Left colon (tissue), 2 donors: ENCODE measurements around the gene SFXN5. TPM values are rescaled to one million over a fixed set of nuclear protein-coding genes. Genes with fewer than 3 reads are reported as not detected.

Experiments used
- ATAC-seq: fragments of 200-7000 bp; cut with Tn5 transposase; one replicate; pipeline ENCODE4 v1.9.1; 2020; ENCODE audit warnings: mild to moderate bottlenecking, moderate library complexity
- DNase-seq, 2 donors: peaks; one replicate each; pipeline ENCODE4 v3.0.0-alpha.2; 2020
- intact Hi-C, 2 donors: fragments of 100-400 bp; cut with DNase I in 1 of 2; cut with micrococcal nuclease in 1 of 2; formaldehyde crosslinking; loops; one replicate each; pipeline versions ENCODE4 v1.11.2 to v1.14.0; 2022; cut with DNase I, micrococcal nuclease
- total RNA-seq, 2 donors: library from RNA; stranded (reverse); fragmentation: NEBNext Ultra II Directional; extraction: Animal tissue kit (Norgen Biotek cat#: 25700); gene quantifications; one replicate each; pipeline ENCODE4 v1.2.1, GENCODE V29; 2021
- donor health status: DM: no; HTN: no; CAD: no.
- donor health status: DM: yes; HTN: yes; CAD: no.

The SFXN5 gene
- total RNA-seq, 2 donors from 2014 or later = 19.9 to 20.5 TPM

DNA sequence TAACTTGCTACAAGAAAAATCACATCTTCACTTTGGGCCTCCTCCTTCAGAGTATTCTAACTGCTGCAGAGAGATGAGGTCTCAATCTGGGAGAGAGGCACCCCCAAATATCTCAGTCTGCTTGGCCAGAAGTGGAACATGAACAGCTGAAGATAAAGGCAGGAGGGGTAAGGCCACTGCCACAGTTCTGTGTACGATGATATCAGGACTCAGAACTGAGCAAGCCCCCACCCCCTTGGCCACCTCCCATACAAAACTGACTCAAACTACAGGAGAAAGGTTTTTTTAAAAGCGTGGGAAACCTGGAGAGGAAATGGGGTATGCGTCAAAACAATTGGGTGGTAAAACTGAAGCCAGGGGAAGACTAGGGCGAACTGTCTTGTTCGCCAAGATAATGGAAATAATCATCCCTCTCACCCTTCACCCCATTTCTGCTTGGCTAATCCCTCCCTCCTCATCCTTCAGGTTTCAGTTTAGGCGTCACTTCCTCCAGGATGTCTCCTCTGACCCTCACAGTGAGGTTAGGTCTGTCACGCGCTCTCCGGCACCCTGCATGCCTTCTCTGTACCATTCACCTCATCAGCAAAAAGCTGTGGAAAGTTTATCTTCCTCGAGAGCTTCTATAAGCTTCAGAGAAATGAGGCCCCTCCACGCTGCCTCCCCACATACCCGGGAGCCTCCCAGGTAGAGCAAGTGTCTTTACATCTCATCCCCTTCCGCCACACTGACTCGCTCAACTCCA, 64.4 kb downstream of the SFXN5 start:
- intact Hi-C loops = no loop called here
- no peak for DNase-seq
- no peak for ATAC-seq

DNA sequence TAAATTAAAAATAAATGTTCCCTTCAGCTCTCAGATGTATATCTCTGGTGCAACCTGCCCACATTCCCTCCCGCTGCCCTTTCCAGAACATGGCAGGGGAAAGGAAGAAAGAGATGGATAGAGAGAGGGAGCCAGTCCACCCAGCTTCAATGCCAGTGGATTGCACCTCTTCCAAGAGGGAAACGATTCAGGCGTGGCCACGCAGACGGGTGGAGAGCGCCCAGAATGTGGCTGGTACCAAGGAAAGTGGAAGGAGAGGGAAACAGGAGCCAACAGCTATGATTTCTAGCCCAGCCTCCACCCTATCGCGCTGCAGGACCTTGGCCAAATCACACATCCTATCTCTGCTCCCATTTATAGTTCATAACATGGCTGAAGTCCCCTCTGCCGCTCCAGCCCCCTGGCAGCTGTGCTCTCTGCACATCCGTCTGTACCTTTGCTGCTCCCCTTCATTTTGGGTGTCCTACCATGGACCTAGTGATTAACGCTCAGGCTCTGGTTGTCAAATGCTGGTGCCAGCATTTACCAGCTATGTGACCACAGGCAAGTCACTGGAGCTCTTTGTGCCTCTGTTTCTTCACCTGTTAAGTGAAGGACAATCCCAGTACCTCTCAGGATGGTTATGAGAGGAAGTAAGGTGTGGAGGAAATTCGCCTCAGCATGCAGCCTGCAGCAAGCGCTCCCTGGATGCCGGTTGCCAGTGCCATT, 66.5 kb downstream of the SFXN5 start:
- DNase-seq (peak in 1 of 2 donors; percentile 4), ATAC-seq (no peak)
- intact Hi-C loops = no loop called here

DNA sequence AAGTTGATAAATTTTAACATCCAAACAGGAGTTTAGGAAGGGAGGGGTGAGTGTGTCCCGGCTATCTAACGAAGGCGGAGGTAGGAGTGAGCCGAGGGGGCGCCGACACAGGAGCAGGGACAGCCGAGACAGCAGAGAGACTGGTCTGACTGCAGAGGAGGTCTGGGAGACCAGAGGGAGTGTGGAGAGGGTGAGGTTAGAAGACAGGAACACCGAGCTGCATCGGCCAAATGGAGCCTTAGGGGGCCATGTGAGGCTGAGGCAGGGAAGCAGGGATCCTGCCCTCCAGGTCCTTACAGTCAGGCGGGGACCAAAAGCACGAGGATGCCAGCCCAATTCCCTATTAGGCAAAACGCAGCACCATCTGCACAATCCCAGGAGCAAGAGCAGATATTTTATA, 67.0 kb downstream of the SFXN5 start:
- ATAC-seq (no peak), DNase-seq (peak in 1 of 2 donors; percentile 10)

DNA sequence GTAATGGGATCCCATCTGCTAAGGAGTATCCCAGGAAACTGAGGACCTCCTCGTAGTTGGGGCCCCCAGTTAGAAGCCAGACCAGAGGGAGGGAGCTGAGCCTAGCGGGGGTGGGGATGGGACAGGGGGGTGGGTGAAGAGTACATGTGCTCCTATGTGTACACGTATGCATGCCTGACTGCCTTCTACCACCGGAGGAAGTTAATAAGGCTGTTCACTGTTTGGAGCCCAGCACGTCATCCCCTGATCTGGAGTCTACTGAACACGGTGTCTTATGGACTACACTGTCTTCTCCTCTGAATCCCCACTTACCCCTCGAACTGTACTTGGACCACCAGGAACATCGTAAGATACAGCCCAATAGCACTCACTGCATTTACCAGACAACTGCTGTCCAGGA, 68.5 kb downstream of the SFXN5 start:
- intact Hi-C loops = no loop called here

More for the DNA sequence above, 67.0 kb downstream of the SFXN5 start:
- intact Hi-C loops = no loop called here

DNA sequence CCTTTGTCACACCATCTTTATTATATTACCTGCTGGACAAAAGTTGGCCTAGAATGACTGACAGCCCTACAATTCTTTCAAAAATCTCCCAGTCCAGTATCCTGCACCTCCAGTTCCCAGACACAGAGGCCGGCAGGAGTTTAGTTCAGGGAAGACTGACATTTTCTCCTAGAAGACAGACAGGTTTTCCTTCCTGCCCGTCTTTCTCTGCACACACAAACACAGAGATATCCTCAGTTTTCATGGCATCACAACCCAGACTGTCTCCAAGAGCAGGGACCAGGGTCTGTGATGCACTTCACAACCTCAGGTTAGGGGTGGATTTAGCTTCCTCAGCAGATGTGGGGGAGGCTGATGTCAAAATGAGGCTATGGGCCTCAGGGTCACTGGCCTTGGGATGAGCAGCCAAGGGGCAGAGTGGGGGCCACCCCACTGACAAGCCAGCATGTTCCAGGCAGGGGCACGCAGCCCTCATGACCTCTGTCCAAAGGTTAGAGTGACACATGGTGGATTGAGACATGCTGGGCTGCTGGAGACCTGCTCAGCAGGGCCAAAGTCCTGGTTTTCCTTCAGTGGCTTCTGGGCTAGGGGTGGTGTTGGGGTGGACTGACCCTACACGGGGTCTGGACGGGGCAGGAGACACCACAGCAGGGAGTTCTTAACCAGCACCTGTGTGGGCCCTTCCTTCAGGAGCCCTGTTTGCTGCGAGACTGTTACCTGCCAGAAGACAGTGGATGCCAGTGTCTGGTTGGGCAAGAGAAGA, 70.5 kb downstream of the SFXN5 start:
- DNase-seq (no peak), ATAC-seq (no peak)
- intact Hi-C loops = no loop called here

More for the DNA sequence above, 68.5 kb downstream of the SFXN5 start:
- DNase-seq = no peak
- ATAC-seq = no peak

DNA sequence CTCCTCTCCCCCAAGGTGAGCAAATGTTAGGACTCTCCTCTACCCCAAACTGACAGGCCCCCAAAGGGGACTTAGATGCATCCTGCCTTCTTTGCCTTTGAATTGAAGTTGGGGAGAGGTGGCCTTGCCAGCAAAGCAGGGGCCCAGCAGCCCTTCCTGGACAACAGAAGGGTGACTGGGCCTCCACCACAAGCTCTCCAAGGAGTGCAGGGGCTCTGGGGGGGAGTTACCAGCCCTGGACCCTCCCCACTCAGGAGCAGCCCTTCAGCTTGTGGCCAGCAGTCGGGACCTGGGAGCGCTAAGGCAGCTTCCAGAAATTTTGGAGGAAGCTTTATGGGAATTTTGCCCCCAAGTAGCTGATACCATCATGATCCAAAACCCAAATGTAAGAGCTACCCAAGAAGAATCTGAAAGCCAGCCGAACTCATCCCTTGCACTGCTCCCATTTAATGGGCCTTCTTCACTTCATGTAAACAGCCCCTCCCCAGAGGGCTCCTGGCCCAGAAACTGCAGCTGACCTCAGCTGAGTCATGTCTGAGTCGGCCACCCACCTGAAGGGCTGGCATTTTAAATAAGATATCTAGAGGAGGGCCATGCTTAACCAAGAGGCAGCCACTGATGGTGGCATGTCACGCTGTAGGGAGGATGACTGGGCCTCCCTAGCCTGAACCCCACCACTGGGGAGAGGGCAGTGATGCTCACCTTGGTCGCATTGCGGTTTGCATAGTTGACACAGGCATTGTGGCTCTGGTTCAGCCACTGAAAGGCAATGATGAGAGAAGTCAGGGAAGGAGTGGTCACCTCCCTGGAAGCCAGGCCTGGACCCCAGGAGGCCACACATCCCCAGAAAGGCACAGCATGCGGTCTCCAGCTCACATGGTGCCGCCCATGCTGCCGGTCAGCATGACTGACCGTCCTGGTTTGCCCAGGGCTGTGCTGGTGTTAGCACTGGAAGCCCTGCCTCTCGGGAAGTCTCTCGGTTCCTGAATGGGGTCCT, 71.5 kb downstream of the SFXN5 start:
- ATAC-seq (no peak), DNase-seq (no peak)
- intact Hi-C loops = no loop called here

DNA sequence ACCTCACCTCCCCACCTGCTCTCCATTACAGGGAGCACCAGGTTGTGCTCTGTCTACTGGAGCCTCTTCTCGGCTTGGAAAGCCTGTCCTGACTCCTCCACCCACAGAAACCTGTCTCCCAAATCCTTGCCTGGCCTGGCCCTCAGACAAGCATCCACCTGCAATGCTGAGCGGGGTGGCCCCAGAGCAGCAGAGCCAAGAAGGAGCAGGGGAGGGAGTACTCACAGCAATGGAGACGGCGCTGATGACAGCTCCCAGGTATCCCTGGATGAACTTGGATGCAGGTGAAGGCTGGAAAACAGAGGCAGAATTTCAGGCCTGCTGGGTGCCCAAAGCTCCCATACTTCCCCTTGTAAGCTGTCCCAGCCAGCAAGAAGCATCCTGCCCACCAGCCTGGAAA, 72.8 kb downstream of the SFXN5 start:
- no peak for ATAC-seq
- intact Hi-C loops = no loop called here
- no peak for DNase-seq

DNA sequence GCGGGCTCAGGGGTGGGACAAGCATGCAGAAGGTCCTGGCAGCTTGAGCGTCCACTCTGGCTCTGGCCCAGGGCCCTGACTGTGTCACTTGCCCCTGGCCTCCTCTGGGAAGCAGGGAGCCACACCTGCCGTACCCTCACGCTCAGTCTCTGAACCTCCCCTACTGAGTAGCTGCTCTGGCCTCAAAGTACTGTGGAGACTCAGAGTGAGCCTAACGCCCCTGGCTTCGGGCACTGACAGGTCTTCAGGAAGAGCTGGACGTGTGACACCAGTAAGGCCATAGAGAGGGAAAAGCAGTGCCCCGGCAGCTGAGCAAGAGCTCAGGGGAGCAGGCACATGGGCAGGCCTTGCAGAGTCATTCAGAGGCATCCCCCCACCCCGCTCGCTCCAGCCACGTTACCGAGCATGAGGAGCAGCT, 73.3 kb downstream of the SFXN5 start:
- ATAC-seq (no peak), DNase-seq (no peak)
- intact Hi-C loops = no loop called here

DNA sequence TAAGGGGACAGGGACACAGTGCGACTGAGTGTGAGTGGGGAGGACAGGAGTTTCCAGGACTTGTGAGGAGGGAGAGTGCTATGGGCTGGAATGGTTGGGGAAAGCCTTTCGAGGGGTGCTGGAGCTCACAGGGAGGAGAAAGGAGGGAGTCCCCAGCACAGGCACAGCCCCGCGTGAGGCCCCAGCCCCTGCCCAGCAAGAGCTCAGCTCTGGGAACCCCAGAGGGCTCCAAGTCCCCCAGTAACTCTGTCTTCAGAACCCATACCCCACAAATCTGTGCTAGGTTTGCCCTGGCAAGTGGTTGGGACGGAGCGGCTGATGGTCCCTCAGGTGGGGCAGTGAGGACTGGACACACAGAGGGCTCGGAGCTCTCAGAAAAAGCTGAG, 75.4 kb downstream of the SFXN5 start:
- ATAC-seq (no peak), DNase-seq (no peak)
- intact Hi-C loops = no loop called here

DNA sequence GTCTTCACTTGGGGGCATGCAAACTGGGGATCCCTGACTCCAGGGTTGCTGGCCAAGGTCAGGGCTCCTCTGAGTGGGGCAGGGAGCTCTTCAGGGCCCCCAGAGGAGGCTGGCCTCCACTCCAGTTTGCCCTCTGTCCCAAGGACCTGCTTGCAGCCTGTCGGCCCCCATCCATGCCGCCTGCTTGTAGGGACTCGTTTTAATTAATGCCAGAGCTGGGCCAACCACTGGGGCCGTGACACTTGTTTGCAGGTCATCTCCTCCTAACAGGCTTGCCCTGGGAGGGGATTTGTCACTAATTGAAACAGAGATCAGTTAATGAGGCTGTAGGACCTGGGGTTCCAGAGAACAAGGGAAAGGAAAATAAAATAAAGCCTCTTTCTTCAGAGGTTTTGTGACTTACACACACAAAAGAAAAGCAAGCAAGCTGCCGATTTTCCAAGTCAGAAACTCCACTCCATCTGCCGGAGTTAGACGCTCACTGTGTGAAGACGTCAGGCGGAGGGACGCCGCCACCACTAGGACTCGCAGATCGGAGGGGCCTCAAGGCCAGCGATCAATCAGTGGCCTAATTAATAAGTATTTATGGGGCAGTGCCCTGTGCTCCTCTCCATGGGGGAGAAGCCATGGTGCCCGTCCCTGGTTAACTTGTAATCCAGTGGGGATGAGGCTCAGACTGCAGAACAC, 75.9 kb downstream of the SFXN5 start:
- intact Hi-C loops = no loop called here

DNA sequence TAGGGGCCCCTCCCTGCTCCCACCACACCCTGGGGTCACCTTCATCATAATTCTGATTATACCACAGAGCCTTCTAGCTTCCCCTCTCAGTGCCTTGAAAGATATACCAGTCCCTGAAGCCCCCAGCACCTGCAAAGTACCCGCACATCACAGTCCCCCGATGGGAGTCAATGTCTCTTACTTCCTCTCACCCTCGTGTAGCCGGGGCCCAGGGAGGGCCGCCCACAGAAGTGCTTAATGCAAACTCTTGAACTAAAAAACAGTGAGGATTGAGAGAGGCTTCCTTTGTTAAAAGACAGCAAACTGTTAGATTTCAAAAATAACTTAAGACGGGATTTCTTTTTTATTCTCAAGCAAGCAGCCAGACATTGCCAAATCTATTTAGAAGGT, 76.5 kb downstream of the SFXN5 start:
- no peak for DNase-seq
- intact Hi-C loops = loop anchor here in 1 of 2 donors (5.0 kb wide), 1 partner anchor 167 kb away; no protein-coding TSS in a partner anchor
- ATAC-seq = no peak

More for the DNA sequence above, 75.9 kb downstream of the SFXN5 start:
- no peak for ATAC-seq
- DNase-seq = no peak

DNA sequence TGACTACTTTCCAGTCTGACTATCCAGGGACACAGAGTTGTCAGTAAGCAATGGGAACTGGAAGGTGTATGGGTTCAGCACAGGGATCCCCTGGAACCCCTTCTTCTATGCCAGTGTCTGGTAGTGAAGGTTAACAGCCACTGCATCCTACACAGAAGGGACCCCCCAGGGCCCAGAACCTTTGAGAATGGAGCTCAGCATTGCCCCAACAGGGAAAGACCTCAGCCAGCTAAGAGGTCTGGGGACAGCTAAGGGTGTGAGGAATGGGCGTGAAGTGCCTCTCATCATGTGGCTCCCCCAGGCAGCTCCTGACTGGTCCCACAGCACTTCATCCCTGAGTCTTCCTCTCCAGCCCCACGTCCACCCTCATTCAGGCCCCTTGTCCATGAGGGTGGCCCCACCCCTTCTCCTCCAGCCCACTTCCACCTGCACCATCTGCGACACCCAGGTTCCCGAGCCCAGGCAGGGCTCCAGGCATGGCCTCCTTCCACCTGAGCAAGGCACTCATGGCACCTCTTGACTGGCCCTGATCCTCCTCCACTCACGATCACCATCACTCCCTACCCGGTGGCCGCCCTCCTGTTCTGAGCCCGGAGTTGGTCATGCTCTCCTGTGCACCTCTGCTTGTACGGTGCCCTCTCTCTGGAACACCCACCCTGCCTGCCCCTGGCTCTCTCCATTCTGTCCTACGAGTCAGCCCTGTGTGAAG, 77.1 kb downstream of the SFXN5 start:
- DNase-seq = no peak
- intact Hi-C loops = loop anchor here in 1 of 2 donors (5.0 kb wide), 1 partner anchor 168 kb away; no protein-coding TSS in a partner anchor
- ATAC-seq = no peak

DNA sequence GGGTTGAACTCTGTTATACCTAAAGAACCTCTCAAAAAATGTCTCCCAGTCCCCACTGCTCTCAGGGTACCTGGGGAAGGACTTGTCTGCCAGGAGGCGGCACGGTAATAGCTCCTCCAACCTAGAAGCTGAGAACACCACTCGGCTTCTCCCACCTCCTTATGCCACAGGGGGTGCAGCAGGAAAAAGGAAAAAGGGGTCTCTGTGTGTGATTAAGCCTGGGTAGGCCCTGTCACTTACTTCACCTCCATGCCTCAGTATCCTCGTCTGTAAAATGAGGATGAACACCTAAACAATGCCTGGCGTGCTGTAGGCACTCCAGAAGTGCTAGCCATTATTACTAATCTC, 77.6 kb downstream of the SFXN5 start:
- intact Hi-C loops = loop anchor here in 1 of 2 donors (5.0 kb wide), 1 partner anchor 168 kb away; no protein-coding TSS in a partner anchor
- no peak for ATAC-seq
- no peak for DNase-seq

DNA sequence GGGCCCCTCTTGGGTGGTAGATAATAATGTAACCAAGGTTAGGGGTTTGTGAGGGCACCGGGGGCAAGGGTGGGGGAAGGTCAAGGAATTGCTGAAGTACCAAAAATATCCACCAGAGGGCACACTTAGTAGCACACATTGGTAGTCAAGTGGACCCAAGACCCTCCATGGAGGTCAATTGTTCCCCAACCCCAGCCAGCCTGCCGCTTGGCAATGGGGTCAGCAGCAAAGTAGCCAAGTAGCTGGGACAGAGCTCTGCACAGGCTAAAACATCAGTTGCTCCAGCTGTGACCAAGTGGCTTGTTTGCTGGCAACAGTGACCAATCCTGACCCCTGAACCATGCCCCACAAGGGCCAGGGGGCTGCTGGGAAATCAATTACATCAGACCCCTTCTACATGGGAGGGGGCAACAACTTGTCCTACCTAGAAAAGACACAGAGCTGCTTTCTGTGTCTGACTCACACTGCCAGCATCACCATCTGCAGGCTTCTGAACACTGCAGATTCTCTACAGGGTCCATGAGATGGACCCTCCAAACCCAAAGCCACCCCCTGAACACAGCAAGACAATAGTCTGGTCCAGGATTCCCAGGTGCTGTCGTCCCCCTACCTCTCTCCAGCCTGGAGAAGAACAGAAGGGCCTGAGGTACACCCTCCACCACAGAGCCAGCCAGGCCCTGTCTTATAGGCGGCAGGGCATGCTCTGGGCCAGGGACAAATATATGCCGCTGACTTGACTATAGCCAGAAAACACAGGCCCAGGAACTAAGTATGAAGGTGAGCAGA, 78.2 kb downstream of the SFXN5 start:
- intact Hi-C loops = loop anchor here in 1 of 2 donors (5.0 kb wide), 1 partner anchor 169 kb away; no protein-coding TSS in a partner anchor
- DNase-seq = no peak
- peak; percentile 56 for ATAC-seq

DNA sequence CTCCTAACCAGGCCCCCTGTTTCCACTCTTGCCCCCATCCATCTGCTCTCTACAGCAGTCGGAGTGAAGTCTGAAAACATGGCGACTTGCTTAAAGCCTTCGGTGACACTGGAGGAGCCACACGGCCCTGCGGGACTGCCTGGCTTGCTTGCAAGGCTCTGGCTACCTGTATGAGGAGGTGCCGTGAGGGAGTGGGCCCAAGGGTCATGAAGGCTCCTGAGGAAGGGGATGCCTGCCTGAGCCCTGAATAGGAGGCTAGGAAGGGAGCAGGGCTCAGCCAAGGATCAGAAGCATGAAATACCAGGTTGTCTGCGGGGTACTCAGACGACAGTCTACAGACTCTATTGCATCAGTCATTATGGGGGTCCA, 78.8 kb downstream of the SFXN5 start:
- intact Hi-C loops = loop anchor here in 1 of 2 donors (5.0 kb wide), 1 partner anchor 170 kb away; no protein-coding TSS in a partner anchor
- ATAC-seq (no peak), DNase-seq (no peak)

DNA sequence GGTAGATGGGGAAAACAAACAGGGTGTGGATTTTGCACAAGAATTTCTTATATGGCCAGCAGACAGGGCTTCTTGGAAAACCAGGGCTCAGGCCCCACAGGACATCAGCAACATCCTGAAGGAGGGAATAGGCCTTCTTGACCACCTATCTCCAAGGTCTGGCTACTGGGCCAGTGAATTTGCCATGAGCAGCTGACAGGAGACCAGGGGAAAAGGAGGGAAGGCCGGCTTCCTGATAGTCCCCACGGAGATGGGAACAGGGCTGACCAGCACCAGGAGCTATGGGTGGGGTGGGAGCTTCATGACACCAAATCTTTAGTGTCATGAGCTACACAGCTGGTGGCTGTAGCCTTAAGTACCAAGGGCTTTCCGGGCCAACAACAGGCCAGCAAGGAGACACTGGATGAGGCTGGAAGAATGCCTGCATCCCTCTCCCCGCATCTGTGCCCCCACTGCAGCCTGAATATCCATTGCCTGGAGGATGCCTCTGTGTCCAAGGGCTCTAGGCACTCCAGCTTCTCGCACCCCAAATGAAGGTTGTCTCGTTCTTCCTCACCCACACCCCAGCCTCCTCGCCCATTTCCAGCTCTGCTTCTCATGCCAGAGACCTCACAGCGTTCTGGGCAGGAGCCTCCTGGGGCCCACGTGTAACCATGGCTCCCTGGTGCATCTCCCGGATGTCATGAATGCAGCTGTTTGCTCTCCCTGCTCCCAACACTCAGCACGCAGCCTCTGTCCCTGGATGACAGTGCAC, 79.4 kb downstream of the SFXN5 start:
- intact Hi-C loops = loop anchor here in 1 of 2 donors (5.0 kb wide), 1 partner anchor 170 kb away; no protein-coding TSS in a partner anchor
- no peak for ATAC-seq
- no peak for DNase-seq
